Epithelial cell of proximal tubule (primary cell): ENCODE measurements around the gene XIST. TPM values are rescaled to one million over a fixed set of nuclear protein-coding genes. Genes with fewer than 3 reads are reported as not detected.

Source experiments
- DNase-seq: peaks from one replicate; pipeline ENCODE4 v3.0.0-alpha.2; 2011; ENCODE audit warnings: low read depth
- H3K4me3 ChIP-seq: 2 replicates; pipeline ENCODE4 v1.5.1; 2011; ENCODE audit warnings: low read depth, mild to moderate bottlenecking, low read length
- CTCF ChIP-seq: conservative IDR thresholded peaks from 2 replicates; pipeline ENCODE4 v1.5.1; 2012; ENCODE audit warnings: low read depth, mild to moderate bottlenecking, low read length
- total RNA-seq: library from RNA; depleted of rRNA; stranded (reverse); fragments of >200 nt; gene quantifications from 2 replicates; pipeline ENCODE4 v1.2.3, GENCODE V29; 2015

Gene XIST
- total RNA-seq, 1 donor from 2014 or later: not detected

DNA sequence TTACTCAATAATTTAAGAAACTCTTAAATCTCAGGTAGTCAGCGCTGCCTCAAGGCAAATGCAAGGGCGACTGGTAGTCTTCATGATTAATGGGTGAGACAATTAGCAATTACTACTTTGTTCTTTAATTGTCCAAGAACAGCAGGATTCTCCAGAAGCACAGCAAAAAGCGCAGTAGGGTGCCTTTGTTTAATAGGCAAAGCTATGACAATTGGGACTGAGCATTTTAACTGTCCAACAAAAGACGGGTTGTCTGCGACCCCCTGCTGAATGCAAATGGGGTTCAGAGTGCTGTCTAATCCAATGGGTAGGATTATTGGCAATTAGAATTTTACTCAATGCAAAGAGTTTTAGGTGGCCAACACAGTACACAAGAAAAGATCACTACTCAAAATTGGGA, 3.4 kb downstream of the XIST start:
- H3K4me3 ChIP-seq: no peak overlapping the region
- TF ChIP-seq CTCF: no peak
- no peak for DNase-seq

DNA sequence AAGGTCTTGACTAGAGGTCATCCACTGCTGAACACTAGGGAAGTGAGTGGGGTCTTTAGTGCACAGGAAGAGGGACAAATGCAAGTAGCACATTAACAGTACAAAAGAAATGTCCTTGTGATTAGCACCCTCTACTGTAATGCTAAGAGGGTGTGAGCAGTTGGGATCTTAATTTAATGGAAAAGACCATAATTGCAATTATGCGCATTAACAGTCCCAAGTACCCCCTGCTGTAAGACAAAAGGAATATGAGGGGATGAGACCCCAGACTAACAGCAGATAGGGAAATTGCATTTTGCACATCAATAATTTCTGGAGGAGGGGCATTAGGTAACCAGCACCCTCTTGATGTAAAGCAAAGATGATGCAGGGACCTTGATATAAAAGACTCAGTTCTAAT, 4.5 kb downstream of the XIST start:
- DNase-seq: no peak
- TF ChIP-seq CTCF: peak; percentile 20
- no peak overlapping the region for H3K4me3 ChIP-seq

GRCh38 chrX:73847100-73847499, 5.4 kb downstream of the XIST start:
- TF ChIP-seq CTCF: no peak
- DNase-seq: no peak
- H3K4me3 ChIP-seq: no peak overlapping the region

DNA sequence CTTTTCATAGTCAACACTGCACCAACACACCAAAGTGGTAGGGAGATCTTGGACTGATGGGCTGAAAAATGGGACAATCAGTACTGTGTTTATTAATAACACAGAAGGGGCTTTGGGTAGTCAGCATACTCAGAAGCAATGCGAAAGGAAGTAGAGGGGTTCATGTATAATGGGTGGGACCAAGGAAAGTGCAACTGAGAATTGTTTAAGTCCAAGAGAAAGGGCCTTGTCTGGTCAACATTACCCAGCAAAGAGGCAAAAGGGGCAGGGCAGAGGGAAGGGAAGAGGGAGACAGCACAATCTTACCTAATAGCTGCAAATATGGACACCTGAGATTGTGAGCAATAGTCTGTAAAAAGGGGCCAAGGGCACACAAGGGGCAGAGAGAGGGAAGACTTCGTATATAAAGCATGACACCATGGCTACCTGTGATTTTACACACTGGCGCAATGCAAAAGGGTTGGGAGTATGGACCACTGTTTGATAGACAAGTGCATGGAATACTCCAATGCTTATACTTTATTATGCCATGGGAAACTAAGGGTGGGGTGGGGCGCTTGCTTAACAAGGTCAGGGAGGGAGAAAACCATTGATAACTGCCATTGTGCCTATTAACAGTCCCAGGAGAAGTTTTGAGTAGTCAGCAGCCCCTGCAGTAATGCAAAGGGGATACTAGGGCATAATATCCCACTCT, 9.8 kb downstream of the XIST start:
- TF ChIP-seq CTCF: no peak
- no peak overlapping the region for H3K4me3 ChIP-seq
- DNase-seq: no peak

DNA sequence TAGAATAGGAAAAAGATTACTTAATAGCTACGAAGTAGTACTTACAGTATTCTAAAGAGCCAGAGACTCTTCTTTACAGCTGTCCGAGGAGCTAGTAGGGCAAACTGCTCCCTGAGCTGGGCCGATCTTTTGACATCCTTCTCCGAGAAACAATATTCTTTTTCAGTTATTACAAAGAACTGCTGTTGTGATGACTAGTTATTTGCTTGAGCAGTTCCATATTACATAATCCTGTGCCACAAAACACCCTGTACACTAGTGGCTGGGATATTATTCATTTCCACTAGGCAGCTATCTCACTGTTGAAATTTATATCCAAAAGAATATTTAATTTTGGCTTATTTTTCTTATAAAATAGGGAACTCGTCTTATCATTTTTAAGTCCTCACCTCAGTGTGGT, 11.2 kb downstream of the XIST start:
- H3K4me3 ChIP-seq: no peak overlapping the region
- TF ChIP-seq CTCF: no peak
- DNase-seq: no peak

DNA sequence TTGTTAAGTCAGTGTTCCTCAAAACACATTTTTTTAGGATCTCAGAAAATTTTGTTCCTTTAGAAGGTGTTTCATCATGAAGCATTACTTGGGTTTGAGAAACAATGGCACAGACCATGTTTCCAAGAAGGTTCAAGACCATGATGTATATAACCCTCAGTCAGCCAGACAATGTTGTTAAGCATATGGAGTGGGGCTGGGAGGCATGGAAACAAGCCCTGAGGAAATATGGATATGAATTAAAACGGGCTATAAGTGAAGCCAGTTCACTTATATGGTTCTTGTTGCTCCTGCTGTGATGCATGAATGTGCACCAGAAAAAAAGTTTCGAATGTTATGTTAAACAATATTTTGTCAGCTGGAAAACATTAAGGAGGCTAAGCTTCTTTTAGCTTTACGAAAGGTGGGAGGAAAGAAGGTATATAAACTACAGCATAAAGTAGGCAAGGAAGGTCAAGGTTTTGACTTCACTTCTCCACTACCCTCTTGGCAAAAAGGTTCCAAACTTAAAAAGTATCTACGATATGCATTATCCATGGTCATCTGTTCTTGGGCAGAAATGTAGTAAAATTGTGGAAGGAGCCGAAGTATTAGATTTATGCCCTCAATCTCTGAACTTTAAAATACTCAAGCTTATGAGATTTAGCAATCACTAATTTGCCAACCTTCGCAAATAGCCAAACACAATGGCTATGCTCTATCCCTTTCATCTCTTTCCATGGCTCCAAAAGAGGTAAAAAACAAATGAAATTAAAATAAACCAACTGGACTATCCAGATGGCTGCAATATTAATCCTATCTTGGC, 12.2 kb downstream of the XIST start:
- DNase-seq: no peak
- no peak for TF ChIP-seq CTCF
- H3K4me3 ChIP-seq: no peak overlapping the region
